Sigmoid colon (tissue), 4 donors: ENCODE data around the gene VIPR2.

Source experiments
- POLR2A ChIP-seq, 2 donors: fragments of 450-650 bp; IDR thresholded peaks; one replicate each; pipeline ENCODE4 v1.6.1; 2016; ENCODE audit warnings: antibody characterized with exemption in 2 of 2, mild to moderate bottlenecking in 2 of 2, moderate library complexity in 2 of 2
- POLR2AphosphoS5 ChIP-seq, 4 donors: sonication (generic); formaldehyde crosslinking; IDR thresholded peaks; one replicate each; pipeline ENCODE4 v1.6.1; 2017; ENCODE audit warnings: antibody characterized with exemption in 4 of 4
- TF ChIP-seq, protein P1 (sequence below), 4 experiments: fragments of 450-650 bp in 3 of 4; fragments of 200-600 bp in 1 of 4; IDR thresholded peaks; one replicate each; pipeline ENCODE4 v1.5.1; 2016 to 2019; ENCODE audit warnings: antibody characterized with exemption in 4 of 4, mild to moderate bottlenecking in 3 of 4, moderate library complexity in 2 of 4

DNA sequence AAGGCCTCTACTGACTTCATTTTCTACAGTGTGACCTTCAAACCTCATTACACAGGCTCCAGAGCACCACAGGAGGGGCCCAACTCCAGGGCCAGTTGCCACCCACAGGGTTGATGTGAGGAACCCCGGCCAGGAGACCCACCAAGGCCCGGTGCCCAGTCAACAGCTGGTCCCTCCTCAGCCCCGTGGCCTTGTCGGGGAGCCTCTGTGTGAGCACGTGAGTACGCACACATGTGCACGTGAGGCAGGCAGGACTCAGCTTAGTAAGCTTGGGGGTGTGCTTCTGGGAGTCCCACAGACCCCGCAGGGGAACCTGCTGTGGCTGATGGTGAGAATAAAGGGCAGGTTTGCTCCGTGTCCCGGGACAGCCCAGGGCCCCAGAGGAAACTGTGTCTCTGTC, 104.5 kb downstream of the VIPR2 start:
- TF ChIP-seq, protein P1, sequence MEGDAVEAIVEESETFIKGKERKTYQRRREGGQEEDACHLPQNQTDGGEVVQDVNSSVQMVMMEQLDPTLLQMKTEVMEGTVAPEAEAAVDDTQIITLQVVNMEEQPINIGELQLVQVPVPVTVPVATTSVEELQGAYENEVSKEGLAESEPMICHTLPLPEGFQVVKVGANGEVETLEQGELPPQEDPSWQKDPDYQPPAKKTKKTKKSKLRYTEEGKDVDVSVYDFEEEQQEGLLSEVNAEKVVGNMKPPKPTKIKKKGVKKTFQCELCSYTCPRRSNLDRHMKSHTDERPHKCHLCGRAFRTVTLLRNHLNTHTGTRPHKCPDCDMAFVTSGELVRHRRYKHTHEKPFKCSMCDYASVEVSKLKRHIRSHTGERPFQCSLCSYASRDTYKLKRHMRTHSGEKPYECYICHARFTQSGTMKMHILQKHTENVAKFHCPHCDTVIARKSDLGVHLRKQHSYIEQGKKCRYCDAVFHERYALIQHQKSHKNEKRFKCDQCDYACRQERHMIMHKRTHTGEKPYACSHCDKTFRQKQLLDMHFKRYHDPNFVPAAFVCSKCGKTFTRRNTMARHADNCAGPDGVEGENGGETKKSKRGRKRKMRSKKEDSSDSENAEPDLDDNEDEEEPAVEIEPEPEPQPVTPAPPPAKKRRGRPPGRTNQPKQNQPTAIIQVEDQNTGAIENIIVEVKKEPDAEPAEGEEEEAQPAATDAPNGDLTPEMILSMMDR (IDR thresholded peaks at IDR 0.05) = no peak
- no peak for TF ChIP-seq POLR2A (IDR thresholded peaks at IDR 0.05)
- no peak for TF ChIP-seq POLR2AphosphoS5 (IDR thresholded peaks at IDR 0.05)
